ENCODE measurements around the gene FANCI.

GRCh38 chr15:89333011-89333860, 89.5 kb downstream of the FANCI start:
- TF ChIP-seq, protein P1, sequence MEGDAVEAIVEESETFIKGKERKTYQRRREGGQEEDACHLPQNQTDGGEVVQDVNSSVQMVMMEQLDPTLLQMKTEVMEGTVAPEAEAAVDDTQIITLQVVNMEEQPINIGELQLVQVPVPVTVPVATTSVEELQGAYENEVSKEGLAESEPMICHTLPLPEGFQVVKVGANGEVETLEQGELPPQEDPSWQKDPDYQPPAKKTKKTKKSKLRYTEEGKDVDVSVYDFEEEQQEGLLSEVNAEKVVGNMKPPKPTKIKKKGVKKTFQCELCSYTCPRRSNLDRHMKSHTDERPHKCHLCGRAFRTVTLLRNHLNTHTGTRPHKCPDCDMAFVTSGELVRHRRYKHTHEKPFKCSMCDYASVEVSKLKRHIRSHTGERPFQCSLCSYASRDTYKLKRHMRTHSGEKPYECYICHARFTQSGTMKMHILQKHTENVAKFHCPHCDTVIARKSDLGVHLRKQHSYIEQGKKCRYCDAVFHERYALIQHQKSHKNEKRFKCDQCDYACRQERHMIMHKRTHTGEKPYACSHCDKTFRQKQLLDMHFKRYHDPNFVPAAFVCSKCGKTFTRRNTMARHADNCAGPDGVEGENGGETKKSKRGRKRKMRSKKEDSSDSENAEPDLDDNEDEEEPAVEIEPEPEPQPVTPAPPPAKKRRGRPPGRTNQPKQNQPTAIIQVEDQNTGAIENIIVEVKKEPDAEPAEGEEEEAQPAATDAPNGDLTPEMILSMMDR (IDR thresholded peaks at IDR 0.05) = no peak
- no peak for TF ChIP-seq POLR2A (IDR thresholded peaks at IDR 0.05)
